ENCODE data around the gene LCP1.

LCP1 gene

GRCh38 chr13:46140044-46140443 is 41.9 kb downstream of the LCP1 start:
- DNase-seq (ENCODE audit: low read depth in 1 of 2, low spot score in 1 of 2): no peak
- no peak overlapping the region for H3K27ac ChIP-seq (replicated peaks)

GRCh38 chr13:46137627-46138317 is 44.2 kb downstream of the LCP1 start:
- TF ChIP-seq POLR2AphosphoS5 (IDR thresholded peaks at IDR 0.05; ENCODE audit: low read depth) (no peak), REST (IDR thresholded peaks at IDR 0.05; ENCODE audit: insufficient replicate concordance, low read depth) (no peak), CTCF (IDR thresholded peaks at IDR 0.05; ENCODE audit: insufficient read depth, low read length) (no peak), GABPA (IDR thresholded peaks at IDR 0.05; ENCODE audit: low read depth) (no peak), SPI1 (IDR thresholded peaks at IDR 0.05; ENCODE audit: borderline replicate concordance, low read depth) (no peak)
- DNase-seq (ENCODE audit: low read depth in 1 of 2, low spot score in 1 of 2): no peak
- Histone ChIP-seq H3K27ac (replicated peaks) (no peak overlapping the region), H3K4me3 (replicated peaks; ENCODE audit: insufficient read depth, low read length) (no peak overlapping the region), H3K27me3 (ENCODE audit: insufficient read depth, poor library complexity, severe bottlenecking) (no peaks in the 10 kb centered on the region)

More at GRCh38 chr13:46140044-46140443, 41.9 kb downstream of the LCP1 start:
- no peak for TF ChIP-seq POLR2AphosphoS5 (IDR thresholded peaks at IDR 0.05; ENCODE audit: low read depth)
- no peak for TF ChIP-seq REST (IDR thresholded peaks at IDR 0.05; ENCODE audit: insufficient replicate concordance, low read depth)
- no peak for TF ChIP-seq CTCF (IDR thresholded peaks at IDR 0.05; ENCODE audit: insufficient read depth, low read length)
- no peak for TF ChIP-seq SPI1 (IDR thresholded peaks at IDR 0.05; ENCODE audit: borderline replicate concordance, low read depth)
- TF ChIP-seq GABPA (IDR thresholded peaks at IDR 0.05; ENCODE audit: low read depth): no peak
- no peaks in the 10 kb centered on the region for H3K27me3 ChIP-seq (ENCODE audit: insufficient read depth, poor library complexity, severe bottlenecking)
- H3K4me3 ChIP-seq (replicated peaks; ENCODE audit: insufficient read depth, low read length): no peak overlapping the region

- TF ChIP-seq SPI1 (IDR thresholded peaks at IDR 0.05; ENCODE audit: borderline replicate concordance, low read depth) (no peak), GABPA (IDR thresholded peaks at IDR 0.05; ENCODE audit: low read depth) (no peak), CTCF (IDR thresholded peaks at IDR 0.05; ENCODE audit: insufficient read depth, low read length) (no peak), REST (IDR thresholded peaks at IDR 0.05; ENCODE audit: insufficient replicate concordance, low read depth) (no peak), POLR2AphosphoS5 (IDR thresholded peaks at IDR 0.05; ENCODE audit: low read depth) (peak; percentile 19; the same call in 1 of the 2 replicates)
- no peak overlapping the region for H3K27ac ChIP-seq (replicated peaks)
- H3K4me3 ChIP-seq (replicated peaks; ENCODE audit: insufficient read depth, low read length): no peak overlapping the region
- no peak for DNase-seq (ENCODE audit: low read depth in 1 of 2, low spot score in 1 of 2)
- H3K27me3 ChIP-seq (ENCODE audit: insufficient read depth, poor library complexity, severe bottlenecking): no peaks in the 10 kb centered on the region
These were observed 45.3 kb downstream of the LCP1 start for GRCh38 chr13:46136688-46137087.

Measured in HL-60 (cell line).